ENCODE data around the gene CALML3. TPM values are rescaled to one million over a fixed set of nuclear protein-coding genes. Genes with fewer than 3 reads are reported as not detected.

CALML3 gene
- total and polyA plus RNA-seq, 4 donors = 0.02 to 0.11 (median 0.04) TPM; not detected in 1

- no peaks in the 10 kb centered on the region for H3K27me3 ChIP-seq (ENCODE audit: control insufficient read depth in 3 of 3, insufficient read depth in 3 of 3, low read length in 2 of 3)
- H3K36me3 ChIP-seq (ENCODE audit: control insufficient read depth in 4 of 4, insufficient read depth in 4 of 4, low read length in 4 of 4) = no peaks in the 10 kb centered on the region
- TF ChIP-seq CTCF (IDR thresholded peaks at IDR 0.05; ENCODE audit: control extremely low read depth, extremely low read depth) = no peak
- H3K4me1 ChIP-seq (ENCODE audit: control insufficient read depth in 5 of 5, insufficient read depth in 5 of 5, low read length in 5 of 5) = peaks cover 0 to 31% (median 14%) of the 10 kb centered on the region in 5 donors
- no peak overlapping the region for H3K27ac ChIP-seq (ENCODE audit: low read depth in 1 of 2, low read length in 1 of 2)
- no peak overlapping the region for H3K4me3 ChIP-seq
- ATAC-seq (ENCODE audit: insufficient read depth, low FRiP score) = no peak
- 90 to 91% methylated on average over 18 to 19 of the region's 19 CpGs for WGBS, 2 donors
- no peak overlapping the region for H3K9ac ChIP-seq (ENCODE audit: insufficient read depth in 1 of 2, low read length in 2 of 2)
- no peak for DNase-seq
- no peaks in the 10 kb centered on the region for H3K9me3 ChIP-seq (ENCODE audit: control insufficient read depth in 4 of 4, insufficient read depth in 3 of 4, low read length in 3 of 4)
Observed at GRCh38 chr10:5506751-5507648, 17.8 kb upstream of the CALML3 start.

- no peak overlapping the region for H3K27ac ChIP-seq (ENCODE audit: low read depth in 1 of 2, low read length in 1 of 2)
- TF ChIP-seq CTCF (IDR thresholded peaks at IDR 0.05; ENCODE audit: control extremely low read depth, extremely low read depth) = no peak
- H3K9me3 ChIP-seq (ENCODE audit: control insufficient read depth in 4 of 4, insufficient read depth in 3 of 4, low read length in 3 of 4) = no peaks in the 10 kb centered on the region
- peaks cover 0 to 27% (median 11%) of the 10 kb centered on the region in 5 donors for H3K4me1 ChIP-seq (ENCODE audit: control insufficient read depth in 5 of 5, insufficient read depth in 5 of 5, low read length in 5 of 5)
- ATAC-seq (ENCODE audit: insufficient read depth, low FRiP score) (no peak), DNase-seq (no peak)
- H3K27me3 ChIP-seq (ENCODE audit: control insufficient read depth in 3 of 3, insufficient read depth in 3 of 3, low read length in 2 of 3) = no peaks in the 10 kb centered on the region
- 92 to 94% methylated on average over 14 of the region's 14 CpGs for WGBS, 2 donors
- H3K36me3 ChIP-seq (ENCODE audit: control insufficient read depth in 4 of 4, insufficient read depth in 4 of 4, low read length in 4 of 4) = no peaks in the 10 kb centered on the region
- no peak overlapping the region for H3K9ac ChIP-seq (ENCODE audit: insufficient read depth in 1 of 2, low read length in 2 of 2)
- no peak overlapping the region for H3K4me3 ChIP-seq
Observed at GRCh38 chr10:5507649-5508131, 17.1 kb upstream of the CALML3 start.

- ATAC-seq (ENCODE audit: insufficient read depth, low FRiP score) = no peak
- no peaks in the 10 kb centered on the region for H3K27me3 ChIP-seq (ENCODE audit: control insufficient read depth in 3 of 3, insufficient read depth in 3 of 3, low read length in 2 of 3)
- TF ChIP-seq CTCF (IDR thresholded peaks at IDR 0.05; ENCODE audit: control extremely low read depth, extremely low read depth) = no peak
- no peak overlapping the region for H3K4me3 ChIP-seq
- WGBS, 2 donors = 91 to 94% methylated on average over 18 of the region's 18 CpGs
- no peaks in the 10 kb centered on the region for H3K9me3 ChIP-seq (ENCODE audit: control insufficient read depth in 4 of 4, insufficient read depth in 3 of 4, low read length in 3 of 4)
- no peaks in the 10 kb centered on the region for H3K36me3 ChIP-seq (ENCODE audit: control insufficient read depth in 4 of 4, insufficient read depth in 4 of 4, low read length in 4 of 4)
- H3K9ac ChIP-seq (ENCODE audit: insufficient read depth in 1 of 2, low read length in 2 of 2) = no peak overlapping the region
- no peak overlapping the region for H3K27ac ChIP-seq (ENCODE audit: low read depth in 1 of 2, low read length in 1 of 2)
- no peak for DNase-seq
- H3K4me1 ChIP-seq (ENCODE audit: control insufficient read depth in 5 of 5, insufficient read depth in 5 of 5, low read length in 5 of 5) = peaks cover 0 to 22% (median 6%) of the 10 kb centered on the region in 5 donors
Observed at GRCh38 chr10:5508161-5508604, 16.6 kb upstream of the CALML3 start.

All from lung (tissue), 12 donors.